GM10847 (cell line): Measurements from ENCODE around the gene DLEC1.

Experiments used
- POLR2A ChIP-seq: IDR thresholded peaks from 2 replicates; pipeline ENCODE4 v1.6.1; 2011; ENCODE audit not compliant: insufficient read length; ENCODE audit errors: extremely low read depth

DLEC1 gene

GRCh38 chr3:38085311-38085942 lies 46.4 kb downstream of the DLEC1 start:
- no peak for TF ChIP-seq POLR2A

GRCh38 chr3:38085943-38086324 lies 46.9 kb downstream of the DLEC1 start:
- TF ChIP-seq POLR2A = no peak

GRCh38 chr3:38086496-38086895 lies 47.5 kb downstream of the DLEC1 start:
- TF ChIP-seq POLR2A = no peak

DNA sequence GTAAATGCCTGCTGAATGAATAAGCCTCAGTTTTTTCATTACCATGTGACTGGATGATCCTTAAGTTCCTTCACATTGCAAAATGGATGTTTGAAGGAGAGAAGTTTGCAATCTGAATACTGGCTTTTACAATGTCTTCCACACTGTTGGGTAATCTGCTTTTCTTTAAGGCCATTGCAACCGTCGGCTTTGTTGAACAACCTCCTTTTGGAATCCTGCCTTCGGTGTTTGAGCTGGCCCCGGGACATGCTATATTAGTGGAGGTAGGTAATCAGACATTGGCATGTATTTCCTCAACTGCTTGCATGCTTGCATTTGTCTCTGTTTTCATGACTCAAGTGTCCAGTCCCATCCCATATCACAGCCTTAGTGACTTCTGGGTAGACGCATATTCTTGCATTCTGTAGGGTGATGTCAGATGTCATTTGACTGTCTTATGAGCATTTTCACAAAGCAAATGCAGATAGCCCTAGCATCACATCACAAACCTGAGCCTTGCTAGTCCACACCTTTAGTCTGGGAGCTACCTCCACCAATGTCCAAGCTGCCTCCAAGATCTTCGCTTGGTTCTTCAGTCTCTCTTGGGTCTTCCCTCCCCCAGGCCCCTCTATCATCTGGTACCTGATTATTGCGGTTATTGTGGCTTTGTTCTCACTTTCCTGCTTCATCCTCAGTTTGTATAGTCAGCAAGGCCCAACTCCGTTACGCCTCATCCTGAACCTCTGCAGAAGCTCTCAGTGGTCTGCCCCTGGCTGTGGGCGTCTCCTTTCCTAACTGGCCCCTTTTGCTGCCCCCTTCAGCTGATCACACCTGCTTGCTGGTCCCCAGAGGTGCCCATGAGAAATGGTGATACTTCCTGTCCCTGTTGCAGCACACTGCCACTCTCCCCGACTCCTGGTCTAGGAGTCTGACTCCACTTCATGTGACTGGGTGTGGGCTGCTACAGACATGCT lies 49.4 kb downstream of the DLEC1 start:
- TF ChIP-seq POLR2A = no peak

- no peak for TF ChIP-seq POLR2A
These were observed 50.2 kb downstream of the DLEC1 start for GRCh38 chr3:38089163-38089562.

DNA sequence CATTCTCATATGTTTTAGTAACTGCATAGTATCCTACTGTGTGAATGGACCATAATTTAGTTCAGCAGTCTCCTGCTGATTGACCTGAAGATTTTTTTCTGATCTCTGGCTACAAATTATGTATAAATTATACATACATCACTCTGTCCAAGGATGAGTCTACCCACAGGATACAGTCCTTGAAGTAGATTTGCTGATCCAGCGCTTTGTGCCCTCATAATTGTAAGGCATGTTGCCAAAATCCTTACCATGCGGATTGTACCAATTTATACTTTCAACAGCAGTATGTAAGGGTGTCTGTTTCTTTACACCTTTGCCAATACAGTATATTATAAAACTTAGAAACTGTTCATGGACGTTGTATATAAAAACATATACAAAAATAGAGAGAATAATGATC lies 51.4 kb downstream of the DLEC1 start:
- TF ChIP-seq POLR2A = no peak

- TF ChIP-seq POLR2A = no peak
These were observed 56.0 kb downstream of the DLEC1 start for GRCh38 chr3:38094999-38095398.

DNA sequence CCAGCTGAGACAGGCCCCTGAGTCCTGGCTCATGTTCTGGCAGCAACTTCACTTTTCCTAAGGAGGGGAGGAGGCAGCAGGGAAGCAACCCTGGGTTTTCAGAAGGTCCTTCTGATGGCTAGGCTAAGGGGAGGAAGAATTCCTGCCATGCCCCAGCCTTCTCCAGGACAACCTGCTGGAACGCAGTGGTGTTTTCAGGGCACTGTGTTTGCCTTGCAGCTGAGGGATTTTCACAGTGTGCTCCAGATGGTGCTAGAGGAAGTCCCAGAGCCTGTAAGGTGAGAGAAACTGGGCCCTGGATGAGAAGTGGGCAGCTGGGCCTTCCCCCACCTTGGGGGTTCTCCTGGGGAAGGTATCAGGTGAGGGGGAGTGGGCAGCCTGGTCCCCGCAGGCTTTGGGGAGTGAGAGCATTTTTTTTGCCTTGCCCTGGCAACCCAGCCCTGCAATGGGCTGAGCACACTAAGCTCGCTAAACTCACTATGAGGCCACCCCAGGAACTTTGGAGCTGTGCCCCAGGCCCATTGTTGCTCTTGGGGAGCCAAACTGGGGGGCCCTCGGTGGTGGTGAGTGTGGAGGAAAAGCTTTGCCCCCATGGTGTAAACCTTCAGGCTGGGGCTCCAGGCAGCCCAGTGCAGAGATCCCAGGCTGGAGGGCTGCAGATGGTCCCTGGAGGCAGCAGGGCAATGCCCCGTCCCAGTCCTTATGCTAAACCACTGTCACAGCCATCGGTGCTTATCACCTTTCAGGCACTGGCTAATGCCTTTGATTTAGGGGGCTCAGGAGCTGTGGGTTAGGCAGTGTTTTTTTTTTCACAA lies 56.9 kb downstream of the DLEC1 start:
- TF ChIP-seq POLR2A = no peak

DNA sequence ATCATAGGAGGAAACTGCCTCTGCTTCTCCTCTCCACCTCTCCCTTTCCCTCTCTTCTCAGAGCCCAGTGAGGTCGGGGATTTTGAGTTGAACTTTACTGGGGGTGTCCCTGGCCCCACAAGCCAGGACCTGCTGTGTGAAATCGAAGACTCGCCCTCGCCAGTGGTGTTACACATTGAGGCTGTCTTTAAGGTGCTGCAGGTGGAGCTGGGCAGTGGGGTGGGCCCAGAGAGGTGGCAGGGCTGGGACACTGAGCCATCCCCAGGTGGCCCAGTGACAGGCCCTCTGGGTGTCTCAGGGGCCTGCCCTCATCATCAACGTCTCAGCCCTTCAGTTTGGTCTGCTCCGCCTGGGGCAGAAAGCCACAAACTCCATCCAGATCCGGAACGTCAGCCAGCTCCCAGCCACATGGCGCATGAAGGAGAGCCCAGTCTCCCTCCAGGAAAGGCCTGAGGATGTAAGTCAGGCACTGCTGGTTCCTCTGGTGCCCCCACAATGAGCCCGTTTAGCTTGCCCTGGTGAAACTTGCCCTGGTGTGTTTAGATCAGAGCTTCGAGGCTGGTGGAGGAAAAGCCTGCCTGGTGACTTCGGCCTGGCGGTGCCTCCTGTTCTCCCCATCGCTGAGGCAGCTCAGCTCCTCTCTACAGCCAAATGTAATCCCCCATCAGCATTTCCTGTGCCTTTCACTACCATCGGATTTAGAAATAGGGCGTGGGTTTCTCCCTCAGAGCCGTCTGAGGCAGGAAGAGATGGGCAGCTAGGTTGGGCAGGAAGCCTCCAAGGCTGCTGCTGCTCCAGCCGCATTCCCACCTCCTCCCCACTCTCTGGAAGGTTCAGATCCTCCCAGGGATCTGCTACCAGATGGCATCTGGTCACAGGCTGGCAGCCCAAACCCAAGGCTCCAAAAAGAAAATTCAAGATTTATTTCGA lies 58.7 kb downstream of the DLEC1 start:
- no peak for TF ChIP-seq POLR2A

- no peak for TF ChIP-seq POLR2A
These were observed 59.3 kb downstream of the DLEC1 start for GRCh38 chr3:38098376-38098723.

- no peak for TF ChIP-seq POLR2A
These were observed 60.5 kb downstream of the DLEC1 start for GRCh38 chr3:38099518-38099917.

GRCh38 chr3:38100498-38100897 lies 61.5 kb downstream of the DLEC1 start:
- no peak for TF ChIP-seq POLR2A

DNA sequence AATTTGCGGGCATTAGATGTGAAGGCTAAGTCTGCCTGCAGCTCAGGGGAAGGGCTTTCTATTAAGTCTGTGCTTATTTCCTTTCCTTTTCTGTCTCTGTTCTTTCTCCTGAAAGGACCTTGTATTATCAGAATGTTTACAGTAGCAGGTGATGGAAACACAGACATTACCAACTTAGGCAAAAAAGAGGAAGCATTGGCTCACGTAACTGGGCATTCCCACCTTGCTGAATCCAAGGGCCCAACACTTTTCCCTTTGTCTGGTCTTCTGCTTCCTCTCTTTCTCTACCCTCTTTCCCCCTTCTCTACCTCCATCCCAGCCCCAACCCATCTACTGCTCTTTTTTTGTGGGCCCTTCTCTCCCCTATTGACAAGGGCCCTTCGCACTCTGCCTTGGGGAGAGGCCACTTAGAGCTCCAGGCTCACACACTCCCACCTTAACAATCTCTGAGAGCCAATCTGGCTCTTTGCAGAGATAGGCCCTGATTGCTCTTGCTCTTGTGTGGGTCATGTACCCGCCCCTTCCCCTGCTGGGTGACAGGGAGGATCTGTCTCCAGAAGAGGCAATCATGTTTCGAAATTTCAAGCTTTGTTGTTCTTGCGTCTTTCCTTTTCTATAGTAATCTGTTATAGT lies 62.9 kb downstream of the DLEC1 start:
- TF ChIP-seq POLR2A = no peak

DNA sequence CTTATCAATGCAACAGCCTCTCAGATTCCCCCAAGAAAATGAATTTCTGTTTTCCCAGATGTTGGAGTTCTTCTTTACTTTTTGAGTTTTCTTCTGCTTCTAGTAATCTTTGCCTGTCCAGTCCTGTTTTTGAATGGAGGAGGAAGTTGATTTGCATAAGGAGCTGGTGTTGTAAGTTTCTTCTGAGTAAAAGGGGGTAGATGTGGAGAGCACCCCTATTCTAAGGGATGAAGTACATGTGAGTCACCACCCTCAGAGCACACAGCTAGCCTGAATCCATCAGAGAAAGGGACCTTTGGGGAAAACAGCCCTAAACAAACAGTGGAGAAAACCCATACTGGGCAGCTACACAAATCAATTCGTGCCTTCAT lies 63.4 kb downstream of the DLEC1 start:
- TF ChIP-seq POLR2A = no peak
